ENCODE data around the gene SEMA6A. TPM values are rescaled to one million over a fixed set of nuclear protein-coding genes. Genes with fewer than 3 reads are reported as not detected.

Gene SEMA6A
- total RNA-seq, 2 donors from 2014 or later = 79.6 to 328 TPM

- Mint-ChIP-seq H3K27me3 (ENCODE audit: insufficient read depth) (no peaks in the 10 kb centered on the region), H3K36me3 (ENCODE audit: low read depth) (no peaks in the 10 kb centered on the region), H3K27ac (no peak overlapping the region), H3K9me3 (no peaks in the 10 kb centered on the region), H3K4me3 (no peak overlapping the region), H3K4me1 (peaks cover 23% of the 10 kb centered on the region)
- Histone ChIP-seq H3K9ac (ENCODE audit: extremely low read depth, low read length, poor library complexity, severe bottlenecking) (no peak overlapping the region), H3K4me3 (ENCODE audit: low read length) (no peak overlapping the region), H3K4me1 (ENCODE audit: control insufficient read depth, insufficient read depth, low read length) (no peaks in the 10 kb centered on the region), H3K27ac (ENCODE audit: low read depth, low read length) (no peak overlapping the region), H3K9me3 (ENCODE audit: control insufficient read depth, low read length) (no peaks in the 10 kb centered on the region), H3K27me3 (ENCODE audit: control insufficient read depth, insufficient read depth, low read length, poor library complexity, severe bottlenecking) (no peaks in the 10 kb centered on the region), H3K36me3 (ENCODE audit: control insufficient read depth, insufficient read depth, low read length) (no peaks in the 10 kb centered on the region)
- WGBS, 2 experiments (ENCODE audit: insufficient coverage in 1 of 2, insufficient read length in 1 of 2) = 93% methylated on average over 1 of the region's 1 CpG; no CpG with 5 or more reads in 1 of the 2 experiments
- TF ChIP-seq CTCF (conservative IDR thresholded peaks at IDR 0.05) = no peak
- DNase-seq = no peak
Measured at GRCh38 chr5:116616876-116617275, 42.3 kb upstream of the SEMA6A start.

- no peak overlapping the region for H3K27ac ChIP-seq (ENCODE audit: low read depth, low read length)
- no peak for DNase-seq
- Mint-ChIP-seq H3K27me3 (ENCODE audit: insufficient read depth) (no peaks in the 10 kb centered on the region), H3K27ac (no peak overlapping the region), H3K4me3 (no peak overlapping the region), H3K9me3 (no peaks in the 10 kb centered on the region), H3K4me1 (peaks cover 11% of the 10 kb centered on the region), H3K36me3 (ENCODE audit: low read depth) (no peaks in the 10 kb centered on the region)
- no peaks in the 10 kb centered on the region for H3K27me3 ChIP-seq (ENCODE audit: control insufficient read depth, insufficient read depth, low read length, poor library complexity, severe bottlenecking)
- no peaks in the 10 kb centered on the region for H3K4me1 ChIP-seq (ENCODE audit: control insufficient read depth, insufficient read depth, low read length)
- no peaks in the 10 kb centered on the region for H3K36me3 ChIP-seq (ENCODE audit: control insufficient read depth, insufficient read depth, low read length)
- no peak for TF ChIP-seq CTCF (conservative IDR thresholded peaks at IDR 0.05)
- no peak overlapping the region for H3K4me3 ChIP-seq (ENCODE audit: low read length)
- WGBS, 2 experiments (ENCODE audit: insufficient coverage in 1 of 2, insufficient read length in 1 of 2) = 95% methylated on average over 4 of the region's 5 CpGs; no CpG with 5 or more reads in 1 of the 2 experiments
- H3K9me3 ChIP-seq (ENCODE audit: control insufficient read depth, low read length) = no peaks in the 10 kb centered on the region
- no peak overlapping the region for H3K9ac ChIP-seq (ENCODE audit: extremely low read depth, low read length, poor library complexity, severe bottlenecking)
Measured at GRCh38 chr5:116614603-116614920, 39.9 kb upstream of the SEMA6A start.

GRCh38 chr5:116613445-116613844 lies 38.8 kb upstream of the SEMA6A start:
- Histone ChIP-seq H3K9ac (ENCODE audit: extremely low read depth, low read length, poor library complexity, severe bottlenecking) (no peak overlapping the region), H3K27ac (ENCODE audit: low read depth, low read length) (peak overlapping the region; percentile 52), H3K27me3 (ENCODE audit: control insufficient read depth, insufficient read depth, low read length, poor library complexity, severe bottlenecking) (no peaks in the 10 kb centered on the region), H3K9me3 (ENCODE audit: control insufficient read depth, low read length) (no peaks in the 10 kb centered on the region), H3K36me3 (ENCODE audit: control insufficient read depth, insufficient read depth, low read length) (no peaks in the 10 kb centered on the region), H3K4me3 (ENCODE audit: low read length) (no peak overlapping the region), H3K4me1 (ENCODE audit: control insufficient read depth, insufficient read depth, low read length) (no peaks in the 10 kb centered on the region)
- Mint-ChIP-seq H3K27ac (no peak overlapping the region), H3K36me3 (ENCODE audit: low read depth) (no peaks in the 10 kb centered on the region), H3K9me3 (no peaks in the 10 kb centered on the region), H3K4me1 (peaks cover 7% of the 10 kb centered on the region), H3K4me3 (no peak overlapping the region), H3K27me3 (ENCODE audit: insufficient read depth) (no peaks in the 10 kb centered on the region)
- 100% methylated on average over 1 of the region's 1 CpG for WGBS, 2 experiments (ENCODE audit: insufficient coverage in 1 of 2, insufficient read length in 1 of 2)
- DNase-seq = no peak
- no peak for TF ChIP-seq CTCF (conservative IDR thresholded peaks at IDR 0.05)
